ENCODE results near the gene CREB3L2.
"Not testable (repeated sequence)": the region's sequence is repeated elsewhere in the genome, so short reads cannot be mapped to it uniquely, and the experiment has no call there.

CREB3L2 gene

GRCh38 chr7:137835486-137836112, 166.3 kb downstream of the CREB3L2 start:
- DNase-seq (ENCODE audit: low spot score): no peak

DNA sequence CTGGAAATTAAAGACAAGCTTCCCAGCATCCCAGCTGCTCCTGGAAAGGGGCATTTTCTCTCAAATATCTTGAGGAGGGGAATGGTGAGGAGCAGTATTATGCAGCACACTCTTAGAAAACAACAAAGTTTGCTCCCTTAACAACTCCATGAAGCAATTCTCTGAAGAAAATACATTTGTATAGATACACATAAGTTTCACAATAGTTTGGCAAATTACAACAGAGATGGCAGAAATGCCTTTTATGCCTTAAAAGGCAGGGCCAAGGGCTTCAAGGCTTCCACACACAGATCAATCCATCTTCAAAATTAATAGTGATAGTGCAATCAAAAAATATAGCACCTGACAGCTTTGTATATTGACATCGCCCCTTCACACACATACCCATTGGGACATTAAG, 167.3 kb downstream of the CREB3L2 start:
- TF ChIP-seq, protein P1, sequence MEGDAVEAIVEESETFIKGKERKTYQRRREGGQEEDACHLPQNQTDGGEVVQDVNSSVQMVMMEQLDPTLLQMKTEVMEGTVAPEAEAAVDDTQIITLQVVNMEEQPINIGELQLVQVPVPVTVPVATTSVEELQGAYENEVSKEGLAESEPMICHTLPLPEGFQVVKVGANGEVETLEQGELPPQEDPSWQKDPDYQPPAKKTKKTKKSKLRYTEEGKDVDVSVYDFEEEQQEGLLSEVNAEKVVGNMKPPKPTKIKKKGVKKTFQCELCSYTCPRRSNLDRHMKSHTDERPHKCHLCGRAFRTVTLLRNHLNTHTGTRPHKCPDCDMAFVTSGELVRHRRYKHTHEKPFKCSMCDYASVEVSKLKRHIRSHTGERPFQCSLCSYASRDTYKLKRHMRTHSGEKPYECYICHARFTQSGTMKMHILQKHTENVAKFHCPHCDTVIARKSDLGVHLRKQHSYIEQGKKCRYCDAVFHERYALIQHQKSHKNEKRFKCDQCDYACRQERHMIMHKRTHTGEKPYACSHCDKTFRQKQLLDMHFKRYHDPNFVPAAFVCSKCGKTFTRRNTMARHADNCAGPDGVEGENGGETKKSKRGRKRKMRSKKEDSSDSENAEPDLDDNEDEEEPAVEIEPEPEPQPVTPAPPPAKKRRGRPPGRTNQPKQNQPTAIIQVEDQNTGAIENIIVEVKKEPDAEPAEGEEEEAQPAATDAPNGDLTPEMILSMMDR (IDR thresholded peaks at IDR 0.05): no peak
- DNase-seq (ENCODE audit: low spot score): no peak
- no peak overlapping the region for H3K4me3 ChIP-seq
- peak overlapping the region; percentile 44 to 83 for H3K27ac ChIP-seq

More at GRCh38 chr7:137835486-137836112, 166.3 kb downstream of the CREB3L2 start:
- peak overlapping the region; percentile 44 to 83 for H3K27ac ChIP-seq
- H3K4me3 ChIP-seq: peak overlapping the region; percentile 20
- TF ChIP-seq, protein P1 (IDR thresholded peaks at IDR 0.05): no peak

DNA sequence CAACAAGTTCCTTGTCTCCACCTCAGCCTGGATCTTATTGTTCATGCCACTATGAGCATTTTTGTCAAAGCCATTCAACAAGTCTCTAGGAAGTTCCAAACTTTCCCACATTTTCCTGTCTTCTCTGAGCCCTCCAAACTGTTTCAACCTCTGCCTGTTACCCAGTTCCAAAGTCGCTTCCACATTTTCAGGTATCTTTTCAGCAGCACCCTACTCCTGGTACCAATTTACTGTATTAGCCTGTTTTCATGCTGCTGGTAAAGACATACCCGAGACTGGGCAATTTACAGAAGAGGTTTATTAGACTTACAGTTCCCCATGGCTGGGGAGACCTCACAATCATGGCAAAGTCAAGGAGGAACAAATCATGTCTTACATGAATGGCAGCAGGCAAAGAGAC, 168.9 kb downstream of the CREB3L2 start:
- DNase-seq (ENCODE audit: low spot score); H3K27ac ChIP-seq; H3K4me3 ChIP-seq: not testable (repeated sequence)

GRCh38 chr7:137832382-137832781, 169.5 kb downstream of the CREB3L2 start:
- H3K27ac ChIP-seq: no peak overlapping the region
- DNase-seq (ENCODE audit: low spot score): no peak
- TF ChIP-seq, protein P1 (IDR thresholded peaks at IDR 0.05): no peak
- H3K4me3 ChIP-seq: no peak overlapping the region

- H3K4me3 ChIP-seq; H3K27ac ChIP-seq; DNase-seq (ENCODE audit: low spot score): not testable (repeated sequence)
Observed at GRCh38 chr7:137831555-137831954, 170.3 kb downstream of the CREB3L2 start.

- TF ChIP-seq, protein P1 (IDR thresholded peaks at IDR 0.05): no peak
- peak overlapping the region in 1 of 2 donors; percentile 55 for H3K27ac ChIP-seq
- DNase-seq (ENCODE audit: low spot score): no peak
- H3K4me3 ChIP-seq: no peak overlapping the region
Observed at GRCh38 chr7:137829337-137829992, 172.4 kb downstream of the CREB3L2 start.

DNA sequence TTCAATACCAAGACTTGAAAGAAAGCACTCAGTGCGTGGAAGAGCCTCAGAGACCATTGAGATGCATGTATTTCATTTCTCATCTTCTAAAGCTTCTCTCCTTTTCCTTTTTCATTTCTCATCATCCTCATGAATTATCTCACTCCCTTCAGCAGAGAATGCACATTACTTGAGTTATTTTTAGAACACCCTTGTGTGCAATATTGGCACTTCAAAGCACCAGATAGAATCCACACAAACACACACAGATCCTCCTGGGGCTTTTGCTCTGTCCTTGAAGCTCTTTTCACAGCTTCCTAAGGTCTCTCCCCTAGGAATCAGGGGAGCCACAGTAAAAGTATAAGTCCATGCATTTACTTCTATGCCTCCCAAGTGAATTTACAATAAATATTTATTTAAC, 173.4 kb downstream of the CREB3L2 start:
- TF ChIP-seq, protein P1 (IDR thresholded peaks at IDR 0.05): no peak
- no peak for DNase-seq (ENCODE audit: low spot score)
- Histone ChIP-seq H3K4me3 (no peak overlapping the region), H3K27ac (no peak overlapping the region)

DNA sequence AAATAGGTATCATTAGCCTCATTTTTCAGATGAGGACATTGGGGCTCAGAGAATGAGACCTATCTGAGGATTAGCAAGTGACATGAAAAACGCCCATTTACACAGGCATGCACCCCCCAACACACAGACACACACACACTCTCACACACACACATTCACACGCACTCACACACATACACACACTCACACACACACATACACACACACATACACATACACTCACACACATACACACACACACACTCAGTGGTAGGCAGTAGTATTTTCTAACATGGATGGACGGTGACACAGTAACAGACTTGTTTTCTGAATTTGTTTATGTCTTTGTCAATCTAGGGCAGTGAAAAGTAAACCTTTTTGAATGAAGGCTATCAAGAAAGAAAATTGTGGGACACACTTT, 176.4 kb downstream of the CREB3L2 start:
- TF ChIP-seq, protein P1 (IDR thresholded peaks at IDR 0.05): no peak
- no peak overlapping the region for H3K27ac ChIP-seq
- no peak for DNase-seq (ENCODE audit: low spot score)
- H3K4me3 ChIP-seq: no peak overlapping the region
